ENCODE data around the gene KRTAP5-10.
"Not testable (repeated sequence)": the region's sequence is repeated elsewhere in the genome, so short reads cannot be mapped to it uniquely, and the experiment has no call there.

Gene KRTAP5-10, protein sequence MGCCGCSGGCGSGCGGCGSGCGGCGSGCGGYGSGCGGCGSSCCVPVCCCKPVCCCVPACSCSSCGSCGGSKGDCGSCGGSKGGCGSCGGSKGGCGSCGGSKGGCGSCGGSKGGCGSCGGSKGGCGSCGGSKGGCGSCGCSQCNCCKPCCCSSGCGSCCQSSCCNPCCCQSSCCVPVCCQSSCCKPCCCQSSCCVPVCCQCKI

DNA sequence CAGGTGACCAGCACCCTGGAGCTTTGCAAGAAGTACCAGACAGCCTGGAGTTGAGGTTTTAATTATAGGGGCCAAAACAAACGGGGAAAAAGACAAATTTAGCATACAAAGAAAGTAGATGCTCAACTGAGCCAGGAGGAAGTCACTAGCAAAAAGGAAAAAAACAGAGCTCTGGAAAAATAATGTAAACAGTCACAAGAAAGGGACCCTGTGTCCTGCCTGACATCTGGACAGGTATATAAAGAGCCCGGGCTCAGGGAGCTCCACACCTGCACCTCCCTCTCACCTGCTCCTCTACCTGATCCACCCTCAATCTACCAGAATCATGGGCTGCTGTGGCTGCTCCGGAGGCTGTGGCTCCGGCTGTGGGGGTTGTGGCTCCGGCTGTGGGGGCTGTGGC is at the start of gene KRTAP5-10:
Gene KRTAP5-10, plus strand, starts transcription at position 301 of the 400 bp plus-strand sequence. Its CDS starts 25 bp downstream, at position 326.
- no peak for DNase-seq

DNA sequence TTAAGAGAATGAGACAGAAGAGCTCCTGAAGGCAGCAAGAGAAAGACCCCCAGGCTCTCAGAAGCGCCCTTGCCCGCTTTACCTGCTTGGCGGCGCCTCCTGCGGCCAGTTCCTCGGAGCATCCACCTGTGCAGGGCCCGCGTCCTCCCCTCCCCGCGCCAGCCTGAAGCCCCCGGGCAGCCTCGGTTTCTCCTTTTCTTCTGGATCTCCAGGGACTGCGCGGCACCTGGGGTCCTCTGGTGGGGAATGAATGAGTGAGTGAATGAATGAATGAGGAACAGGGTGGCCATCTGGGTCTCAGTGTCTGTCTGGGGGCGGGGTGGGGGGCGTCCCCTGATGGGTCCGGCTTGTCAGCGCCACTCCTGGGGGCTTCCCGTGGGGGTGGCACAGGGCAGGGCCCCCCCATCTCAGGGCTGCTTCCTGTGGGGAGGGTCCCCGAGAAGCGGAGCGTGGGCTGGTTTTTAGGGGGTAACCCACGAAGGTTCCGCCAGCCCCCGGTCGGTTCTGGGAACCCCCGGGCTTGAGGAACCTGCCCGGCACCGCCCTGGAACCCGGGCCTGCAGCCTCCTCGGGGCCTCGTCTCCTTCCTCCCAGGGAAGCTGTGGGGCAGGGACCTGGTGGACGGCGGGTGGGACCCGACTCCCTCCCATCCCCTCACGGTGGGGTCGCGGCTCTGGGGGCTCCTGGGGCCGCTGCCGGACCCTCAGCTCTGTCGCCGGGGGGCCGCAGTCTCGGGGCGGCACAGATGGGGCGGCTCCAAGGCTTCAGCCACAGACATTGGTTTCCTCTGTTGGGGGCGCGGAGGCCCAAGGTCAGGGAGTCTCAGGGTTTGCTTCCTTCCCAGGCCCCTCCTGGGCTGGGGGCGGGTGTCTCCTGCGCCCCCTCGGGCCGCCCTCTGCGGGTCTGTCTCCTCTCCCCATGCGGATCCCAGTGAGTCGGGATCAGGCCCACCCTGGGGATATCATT is 46.6 kb upstream of the KRTAP5-10 start:
- DNase-seq: no peak

DNA sequence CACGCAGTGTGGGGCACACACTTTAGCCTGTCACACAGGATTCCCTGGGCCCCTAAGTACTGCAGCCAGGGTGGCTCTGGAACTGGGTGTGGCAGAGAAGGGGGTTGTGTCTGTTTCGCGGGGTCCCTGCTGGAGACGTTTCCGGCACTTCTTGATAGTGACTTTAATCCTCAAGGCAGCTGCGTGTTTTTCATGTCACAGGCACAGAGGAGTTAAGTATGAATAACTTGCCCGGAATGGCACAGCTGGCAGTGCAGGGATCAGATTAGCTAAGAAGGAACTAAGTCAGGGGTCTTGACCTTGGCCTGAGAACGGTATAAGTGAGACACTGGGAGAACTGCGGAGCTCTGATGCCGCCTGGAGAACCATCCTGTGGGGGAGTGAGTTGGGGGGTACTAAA is 45.8 kb upstream of the KRTAP5-10 start:
- no peak for DNase-seq

DNA sequence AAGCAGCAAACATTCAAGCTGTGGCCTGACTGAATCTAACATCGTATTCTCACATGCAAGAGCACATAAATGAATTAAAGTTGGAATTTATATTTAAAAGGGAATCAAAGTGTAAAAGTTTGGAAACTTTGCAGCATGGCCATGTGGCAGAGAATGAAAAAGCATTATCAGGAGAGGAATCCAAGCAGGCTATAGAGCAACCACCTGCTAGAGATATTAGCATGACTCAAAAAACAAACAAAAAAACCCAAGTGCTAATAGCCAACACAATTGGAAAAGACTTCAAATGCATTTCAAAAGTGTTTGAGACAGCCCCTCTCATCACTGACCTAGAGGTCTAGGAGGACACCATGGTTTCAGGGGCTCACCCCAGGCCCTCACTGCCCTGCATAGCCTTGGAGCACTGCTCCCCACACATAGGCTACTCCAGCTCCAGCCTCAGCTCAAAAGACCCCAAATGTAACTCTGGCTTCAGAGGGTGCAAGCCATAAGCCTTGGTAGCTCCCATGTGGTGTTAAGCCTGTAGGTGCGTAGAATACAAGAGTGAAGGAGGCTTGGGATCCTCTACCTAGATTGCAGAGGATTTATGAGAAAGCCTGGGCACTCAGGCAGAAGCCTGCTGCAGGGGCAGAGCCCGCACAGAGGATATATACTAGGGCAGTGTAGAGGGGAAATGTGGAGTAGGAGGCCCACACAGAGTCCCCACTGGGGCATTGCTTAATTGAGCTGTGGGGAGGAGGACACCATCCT is 40.0 kb upstream of the KRTAP5-10 start:
- no peak for DNase-seq

DNA sequence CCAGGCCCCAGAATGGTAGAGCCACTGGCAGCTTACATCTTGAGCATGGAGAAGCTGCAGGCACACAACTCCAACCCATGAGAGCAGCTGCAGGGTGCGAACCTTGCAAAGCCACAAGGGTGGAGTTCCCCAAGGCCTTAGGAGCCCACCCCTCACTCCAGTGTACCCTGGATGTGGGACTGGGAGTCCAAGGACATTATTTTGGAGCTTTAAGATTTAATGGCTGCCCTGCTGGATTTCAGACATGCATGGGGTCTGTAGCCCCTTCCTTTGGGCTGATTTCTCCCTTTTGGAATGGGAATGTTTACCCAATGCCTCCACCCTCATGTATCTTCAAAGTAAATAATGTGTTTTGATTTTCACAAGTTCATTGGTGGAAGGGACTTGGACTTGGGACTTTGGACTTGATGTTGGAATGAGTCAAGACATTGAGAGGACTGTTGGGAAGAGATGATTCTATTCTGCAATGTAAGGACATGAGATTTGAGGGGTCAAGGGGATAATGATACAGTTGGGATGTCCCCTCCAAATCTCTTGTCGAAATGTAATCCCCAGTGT is 39.3 kb upstream of the KRTAP5-10 start:
- no peak for DNase-seq

DNA sequence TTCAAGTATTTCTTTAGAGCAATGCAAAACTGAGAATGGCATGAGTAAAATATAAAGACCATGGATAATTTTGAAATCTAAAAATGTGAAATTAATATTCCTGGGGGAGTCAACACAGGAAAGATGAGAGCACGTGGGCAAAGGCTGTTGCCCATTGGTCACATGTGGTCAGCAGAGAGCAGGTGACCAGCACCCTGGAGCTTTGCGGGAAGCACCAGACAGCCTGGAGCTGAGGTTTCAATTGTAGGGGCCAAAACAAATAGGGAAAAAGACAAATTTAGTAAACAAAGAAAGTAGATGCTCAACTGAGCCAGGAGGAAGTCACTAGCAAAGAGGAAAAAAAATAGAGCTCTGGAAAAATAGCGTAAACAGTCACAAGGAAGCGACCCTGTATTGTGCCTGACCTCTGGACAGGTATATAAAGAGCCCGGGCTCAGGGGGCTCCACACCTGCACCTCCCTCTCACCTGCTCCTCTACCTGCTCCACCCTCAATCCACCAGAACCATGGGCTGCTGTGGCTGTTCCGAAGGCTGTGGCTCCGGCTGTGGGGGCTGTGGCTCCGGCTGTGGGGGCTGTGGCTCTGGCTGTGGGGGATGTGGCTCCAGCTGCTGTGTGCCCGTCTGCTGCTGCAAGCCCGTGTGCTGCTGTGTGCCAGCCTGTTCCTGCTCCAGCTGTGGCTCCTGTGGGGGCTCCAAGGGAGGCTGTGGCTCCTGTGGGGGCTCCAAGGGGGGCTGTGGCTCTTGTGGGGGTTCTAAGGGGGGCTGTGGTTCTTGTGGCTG is 38.4 kb upstream of the KRTAP5-10 start, which contains the start of gene KRTAP5-7:
Gene KRTAP5-7, plus strand, starts transcription at position 472 of the 780 bp plus-strand sequence. Its CDS starts 34 bp downstream, at position 506.
- DNase-seq: not testable (repeated sequence)

DNA sequence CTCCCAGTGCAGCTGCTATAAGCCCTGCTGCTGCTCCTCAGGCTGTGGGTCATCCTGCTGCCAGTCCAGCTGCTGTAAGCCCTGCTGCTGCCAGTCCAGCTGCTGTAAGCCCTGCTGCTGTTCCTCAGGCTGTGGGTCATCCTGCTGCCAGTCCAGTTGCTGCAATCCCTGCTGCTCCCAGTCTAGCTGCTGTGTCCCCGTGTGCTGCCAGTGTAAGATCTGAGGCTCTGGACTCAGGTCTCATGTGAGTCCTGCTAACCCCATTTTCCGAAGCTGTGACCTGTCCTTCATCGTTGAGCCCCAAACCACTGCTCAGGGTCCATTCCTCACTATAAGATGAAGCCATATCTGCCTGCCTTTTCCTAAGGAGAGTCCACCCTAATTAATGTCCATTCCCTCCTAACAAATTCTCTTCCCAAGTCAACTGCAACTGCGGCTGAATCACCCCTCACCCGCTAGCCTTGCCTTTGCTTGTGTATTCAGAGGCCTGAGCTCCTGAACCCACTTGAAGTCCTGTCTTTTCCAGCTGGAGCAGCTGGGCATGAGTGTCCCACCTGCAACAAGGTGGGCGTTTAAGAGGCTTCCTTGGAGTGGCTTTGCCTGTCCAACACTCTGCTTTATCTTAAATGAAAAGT is 37.7 kb upstream of the KRTAP5-10 start:
- DNase-seq: no peak

DNA sequence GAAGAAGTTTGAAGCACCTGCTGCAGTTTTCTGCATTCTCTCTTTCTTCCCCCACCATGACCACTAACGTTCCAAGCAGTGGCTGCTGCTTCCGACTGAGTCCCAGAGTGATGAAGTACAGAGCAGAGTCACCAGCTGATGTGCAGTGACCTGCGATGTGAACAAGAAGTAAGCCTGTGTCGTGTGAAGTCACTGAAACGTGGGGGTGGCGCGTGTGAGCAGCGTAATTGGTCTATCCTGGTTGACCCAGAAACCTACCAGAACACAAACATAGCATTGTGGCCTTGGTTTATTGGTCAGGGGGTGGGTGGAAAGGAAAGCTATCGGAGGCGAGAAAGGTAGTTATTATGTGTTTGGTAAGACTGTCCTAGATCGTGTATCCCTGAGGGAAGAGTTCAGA is 34.8 kb upstream of the KRTAP5-10 start:
- DNase-seq: no peak

DNA sequence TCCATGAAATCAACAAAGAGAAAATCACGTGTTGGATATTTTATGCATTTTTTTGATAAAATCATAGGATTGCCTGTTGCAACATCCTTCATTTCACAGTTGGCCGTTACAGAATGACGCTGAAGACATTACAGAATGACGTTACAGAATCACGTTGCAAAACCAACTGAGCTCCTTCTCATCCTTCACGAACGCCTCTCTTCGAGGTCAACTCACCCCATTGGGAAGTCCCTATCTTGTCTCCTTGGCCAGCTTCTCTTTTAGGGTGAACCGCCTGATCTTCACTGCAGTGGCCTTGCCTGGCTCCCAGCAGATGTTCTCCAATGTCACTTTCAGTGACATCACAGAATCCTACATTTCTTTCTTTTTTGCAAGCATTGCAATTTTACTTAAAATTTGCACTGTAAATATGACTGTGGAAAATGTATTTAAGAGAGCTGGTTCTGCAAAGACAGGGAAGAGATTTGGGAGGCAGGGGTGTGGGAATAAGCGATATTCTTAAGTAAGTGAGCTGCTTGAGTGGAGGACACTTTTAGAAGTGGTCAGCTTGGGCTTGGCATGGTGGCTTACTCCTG is 33.2 kb upstream of the KRTAP5-10 start:
- no peak for DNase-seq

DNA sequence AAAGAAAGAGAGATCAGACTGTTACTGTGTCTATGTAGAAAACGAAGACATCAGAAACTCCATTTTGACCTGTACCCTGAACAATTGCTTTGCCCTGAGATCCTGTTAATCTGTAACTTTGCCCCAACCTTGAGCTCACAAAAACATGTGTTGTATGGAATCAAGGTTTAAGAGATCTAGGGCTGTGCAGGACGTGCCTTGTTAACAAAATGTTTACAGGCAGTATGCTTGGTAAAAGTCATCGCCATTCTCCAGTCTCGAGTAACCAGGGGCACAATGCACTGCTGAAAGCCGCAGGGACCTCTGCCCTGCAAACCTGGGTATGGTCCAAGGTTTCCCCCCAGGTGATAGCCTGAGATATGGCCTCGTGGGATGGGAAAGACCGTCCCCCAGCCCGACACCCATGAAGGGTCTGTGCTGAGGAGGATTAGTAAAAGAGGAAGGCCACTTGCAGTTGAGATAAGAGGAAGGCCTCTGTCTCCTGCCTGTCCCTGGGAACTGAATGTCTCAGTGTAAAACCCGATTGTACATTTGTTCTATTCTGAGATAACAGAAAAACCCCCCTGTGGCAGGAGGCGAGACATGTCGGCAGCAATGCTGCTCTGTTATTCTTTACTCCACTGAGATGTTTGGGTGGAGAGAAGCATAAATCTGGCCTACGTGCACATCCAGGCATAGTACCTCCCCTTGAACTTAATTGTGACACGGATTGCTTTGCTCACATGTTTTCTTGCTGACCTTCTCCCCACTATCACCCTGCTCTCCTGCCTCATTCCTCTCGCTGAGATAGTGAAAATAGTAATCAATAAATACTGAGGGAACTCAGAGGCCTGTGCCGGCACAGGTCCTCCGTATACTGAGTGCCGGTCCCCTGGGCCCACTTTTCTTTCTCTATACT is 30.4 kb upstream of the KRTAP5-10 start:
- DNase-seq: not testable (repeated sequence)

DNA sequence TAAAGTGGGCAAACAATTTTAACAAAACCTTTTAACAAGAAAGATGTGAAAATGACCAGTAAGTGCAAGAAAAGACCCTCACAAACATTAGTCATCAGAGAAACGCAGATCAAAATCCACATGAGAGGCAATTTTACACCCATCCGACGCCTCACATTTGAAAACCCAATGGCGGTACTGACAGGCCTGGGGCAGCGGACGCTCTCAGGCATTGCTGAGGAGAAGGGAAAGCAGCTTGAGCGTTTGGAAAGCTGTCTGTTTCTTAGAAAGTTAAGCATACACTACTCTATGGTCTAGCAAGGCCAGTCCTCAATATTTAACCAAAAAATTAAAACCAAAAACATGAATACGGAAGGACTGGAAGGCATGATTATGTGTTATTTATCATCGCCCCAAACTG is 29.5 kb upstream of the KRTAP5-10 start:
- no peak for DNase-seq

DNA sequence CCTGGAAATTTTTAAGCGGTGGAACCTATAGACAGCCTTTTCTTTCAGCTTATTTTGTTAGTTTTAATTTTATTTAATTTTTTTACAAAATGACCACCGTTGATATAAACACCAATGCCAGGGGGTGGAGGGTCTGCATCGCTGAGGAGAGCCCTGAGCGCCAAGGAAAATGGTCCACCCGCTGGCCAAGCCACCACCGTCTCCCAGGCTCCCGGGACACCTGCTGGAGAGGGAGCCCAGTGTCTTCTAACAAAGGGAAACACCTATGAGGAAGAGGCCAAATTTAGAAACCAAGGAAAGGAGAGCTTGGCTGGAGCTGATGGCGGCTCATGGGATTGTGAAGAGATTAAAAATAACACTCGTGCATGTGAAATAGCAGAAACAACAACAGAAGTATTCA is 27.8 kb upstream of the KRTAP5-10 start:
- no peak for DNase-seq

DNA sequence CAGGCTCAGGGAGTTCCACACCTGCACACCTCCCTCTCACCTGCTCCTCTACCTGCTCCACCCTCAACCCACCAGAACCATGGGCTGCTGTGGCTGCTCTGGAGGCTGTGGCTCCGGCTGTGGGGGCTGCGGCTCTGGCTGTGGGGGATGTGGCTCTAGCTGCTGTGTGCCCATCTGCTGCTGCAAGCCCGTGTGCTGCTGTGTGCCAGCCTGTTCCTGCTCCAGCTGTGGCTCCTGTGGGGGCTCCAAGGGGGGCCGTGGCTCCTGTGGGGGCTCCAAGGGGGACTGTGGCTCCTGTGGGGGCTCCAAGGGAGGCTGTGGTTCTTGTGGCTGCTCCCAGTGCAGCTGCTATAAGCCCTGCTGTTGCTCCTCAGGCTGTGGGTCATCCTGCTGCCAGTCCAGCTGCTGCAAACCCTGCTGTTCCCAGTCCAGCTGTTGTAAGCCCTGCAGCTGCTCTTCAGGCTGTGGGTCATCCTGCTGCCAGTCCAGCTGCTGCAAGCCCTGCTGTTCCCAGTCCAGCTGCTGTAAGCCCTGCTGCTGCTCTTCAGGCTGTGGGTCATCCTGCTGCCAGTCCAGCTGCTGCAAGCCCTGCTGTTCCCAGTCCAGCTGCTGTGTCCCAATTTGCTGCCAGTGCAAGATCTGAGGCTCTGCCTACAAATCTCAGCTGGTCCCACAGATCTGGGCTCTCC is 27.2 kb upstream of the KRTAP5-10 start, which contains the start of gene KRTAP5-8:
Gene KRTAP5-8, plus strand, starts transcription at position 49 of the 689 bp plus-strand sequence. Its CDS starts 31 bp downstream, at position 80.
- DNase-seq: not testable (repeated sequence)

DNA sequence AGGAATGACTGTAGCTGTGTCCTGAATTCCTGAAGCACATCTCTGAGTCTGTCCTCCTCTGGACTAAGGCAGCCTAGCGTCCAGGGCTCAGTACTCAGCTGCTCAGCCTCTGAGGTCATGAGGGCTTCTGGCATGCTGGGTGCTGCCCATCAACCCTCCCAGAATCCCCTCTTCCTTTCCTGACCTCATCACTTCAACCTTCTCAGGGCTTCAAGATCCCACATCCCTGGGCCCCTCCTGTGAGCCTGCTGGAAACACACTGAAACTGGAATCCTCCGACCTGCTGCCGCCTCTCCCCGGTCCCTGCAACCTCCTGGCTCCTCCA is 26.7 kb upstream of the KRTAP5-10 start:
- no peak for DNase-seq

DNA sequence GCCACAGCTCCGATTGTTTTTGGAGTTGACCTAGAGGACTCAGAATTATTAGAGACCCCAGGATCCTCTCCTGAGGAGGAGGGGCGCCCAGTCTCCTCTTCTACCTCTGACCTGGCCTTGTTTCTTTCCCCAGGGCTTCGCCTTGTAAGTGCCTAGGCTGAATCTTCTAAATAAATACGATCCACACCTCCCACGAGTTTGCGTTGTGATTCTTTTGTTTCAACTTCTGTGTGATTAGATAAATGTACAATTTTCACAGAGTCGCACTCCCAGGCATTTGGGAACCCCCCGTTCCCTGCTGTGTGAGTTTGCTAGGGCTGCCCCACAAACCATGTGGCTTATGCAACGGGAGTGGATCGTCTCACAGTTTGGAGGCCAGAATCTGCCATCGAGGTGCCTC is 26.3 kb upstream of the KRTAP5-10 start:
- no peak for DNase-seq

DNA sequence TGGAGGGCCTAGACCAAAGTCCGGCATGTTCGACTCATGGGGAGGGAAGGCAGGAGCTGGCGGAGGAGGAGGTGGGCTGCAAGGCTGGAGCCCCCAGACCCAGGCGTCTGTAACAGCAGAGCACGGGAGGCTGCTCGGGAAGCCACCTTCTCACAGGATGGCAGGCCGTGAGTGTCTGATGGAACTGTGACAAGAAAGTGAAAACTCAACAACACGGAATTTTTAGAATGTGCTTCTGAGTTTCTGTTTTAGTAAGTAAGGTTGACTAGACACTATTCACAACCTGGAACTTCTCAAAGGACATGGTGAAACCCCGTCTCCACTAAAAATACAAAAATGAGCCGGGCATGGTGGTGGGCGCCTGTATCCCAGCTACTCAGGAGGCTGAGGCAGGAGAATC is 25.4 kb upstream of the KRTAP5-10 start:
- not testable (repeated sequence) for DNase-seq

DNA sequence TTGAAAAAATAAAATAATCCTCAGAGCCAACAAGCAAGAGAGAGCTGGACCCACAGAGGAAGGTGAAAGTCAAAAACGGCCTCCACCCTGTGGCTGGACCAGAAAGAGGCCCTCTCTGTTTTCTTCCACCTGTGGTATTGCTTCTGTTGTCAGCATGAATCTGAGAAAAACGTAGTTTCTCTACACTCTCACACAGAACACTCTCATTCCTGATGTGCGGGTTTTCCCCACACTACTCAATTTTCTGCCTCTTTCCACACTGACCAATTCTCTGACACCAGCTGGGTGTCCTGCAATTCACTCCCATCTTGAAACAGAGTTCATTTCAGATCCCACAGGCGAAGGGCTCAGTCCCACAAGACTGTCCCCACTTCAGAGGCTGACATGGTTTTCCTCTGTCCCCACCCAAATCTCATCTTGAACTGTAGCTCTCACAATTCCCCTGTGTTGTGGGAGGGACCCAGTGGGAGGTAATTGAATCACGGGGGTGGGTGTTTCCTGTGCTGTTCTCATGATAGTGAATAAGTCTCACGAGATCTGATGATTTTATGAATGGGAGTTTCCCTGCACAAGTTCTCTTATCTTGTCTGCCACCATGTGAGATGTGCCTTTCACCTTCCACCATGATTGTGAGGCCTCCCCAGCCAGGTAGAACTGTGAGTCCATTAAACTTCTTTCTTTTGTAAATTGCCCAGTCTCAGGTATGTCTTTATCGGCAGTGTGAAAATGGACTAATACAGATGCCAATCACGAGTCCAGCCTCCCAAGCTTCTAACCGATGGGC is 24.6 kb upstream of the KRTAP5-10 start:
- DNase-seq: not testable (repeated sequence)

DNA sequence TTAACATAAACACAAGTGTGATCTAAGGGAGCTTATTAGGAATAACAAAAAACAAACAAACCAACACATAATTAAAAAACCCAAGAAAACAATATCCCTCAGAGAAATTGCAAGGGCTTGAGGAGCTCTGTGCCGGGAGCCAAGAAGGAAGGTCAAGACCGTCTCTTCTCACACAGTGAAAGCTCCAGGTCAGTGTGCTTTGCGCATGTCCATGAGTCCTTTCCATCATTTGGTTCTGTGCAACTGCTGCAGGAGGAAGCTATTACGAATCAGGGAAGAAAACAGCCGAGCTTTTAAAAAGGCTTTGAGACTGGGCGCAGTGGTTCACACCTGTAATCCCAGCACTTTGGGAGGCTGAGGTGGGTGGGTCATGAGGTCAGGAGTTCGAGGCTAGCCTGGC is 23.0 kb upstream of the KRTAP5-10 start:
- DNase-seq: no peak

Data from NCI-H1092 treated with DMSO at 0.1 percent for 48 hours (cell line).